Prostate gland (tissue), 2 donors: ENCODE results near the gene PCBP1.
"Not testable (repeated sequence)": the region's sequence is repeated elsewhere in the genome, so short reads cannot be mapped to it uniquely, and the experiment has no call there.

Experiments used
- POLR2A ChIP-seq: fragments of 450-650 bp; IDR thresholded peaks from one replicate; pipeline ENCODE4 v1.6.1; 2016; ENCODE audit warnings: antibody characterized with exemption, mild to moderate bottlenecking
- POLR2AphosphoS5 ChIP-seq: sonication (generic); formaldehyde crosslinking; IDR thresholded peaks from one replicate; pipeline ENCODE4 v1.6.1; 2017; ENCODE audit warnings: antibody characterized with exemption
- TF ChIP-seq, protein P1 (sequence below), 4 experiments: fragments of 200-600 bp in 2 of 4; fragments of 450-650 bp in 2 of 4; sonication (generic) in 2 of 4; IDR thresholded peaks; 1 replicate in 3 of 4; 2 replicates in 1 of 4; pipeline ENCODE4 v1.5.1; 2016 to 2019; ENCODE audit warnings: antibody characterized with exemption in 4 of 4, mild to moderate bottlenecking in 2 of 4, moderate library complexity in 2 of 4

DNA sequence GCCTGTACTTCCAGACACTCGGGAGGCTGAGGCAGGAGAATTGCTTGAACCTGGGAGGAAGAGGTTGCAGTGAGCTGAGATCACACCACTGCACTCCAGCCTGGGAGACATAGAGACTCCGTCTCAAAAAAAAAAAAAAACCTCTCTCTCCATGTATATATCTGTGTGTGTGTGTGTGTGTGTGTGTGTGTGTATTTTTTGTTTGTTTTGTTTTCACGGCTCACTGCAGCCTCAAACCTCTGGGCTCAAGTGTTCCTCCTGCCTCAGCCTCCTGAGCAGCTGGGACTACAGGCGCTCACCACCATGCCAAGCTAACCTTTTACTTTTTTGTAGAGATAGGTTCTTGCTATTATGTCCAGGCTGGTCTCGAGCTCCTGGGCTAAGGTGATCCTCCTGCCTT lies 23.1 kb downstream of the PCBP1 start:
- TF ChIP-seq POLR2A, POLR2AphosphoS5: not testable (repeated sequence)
- TF ChIP-seq, protein P1, sequence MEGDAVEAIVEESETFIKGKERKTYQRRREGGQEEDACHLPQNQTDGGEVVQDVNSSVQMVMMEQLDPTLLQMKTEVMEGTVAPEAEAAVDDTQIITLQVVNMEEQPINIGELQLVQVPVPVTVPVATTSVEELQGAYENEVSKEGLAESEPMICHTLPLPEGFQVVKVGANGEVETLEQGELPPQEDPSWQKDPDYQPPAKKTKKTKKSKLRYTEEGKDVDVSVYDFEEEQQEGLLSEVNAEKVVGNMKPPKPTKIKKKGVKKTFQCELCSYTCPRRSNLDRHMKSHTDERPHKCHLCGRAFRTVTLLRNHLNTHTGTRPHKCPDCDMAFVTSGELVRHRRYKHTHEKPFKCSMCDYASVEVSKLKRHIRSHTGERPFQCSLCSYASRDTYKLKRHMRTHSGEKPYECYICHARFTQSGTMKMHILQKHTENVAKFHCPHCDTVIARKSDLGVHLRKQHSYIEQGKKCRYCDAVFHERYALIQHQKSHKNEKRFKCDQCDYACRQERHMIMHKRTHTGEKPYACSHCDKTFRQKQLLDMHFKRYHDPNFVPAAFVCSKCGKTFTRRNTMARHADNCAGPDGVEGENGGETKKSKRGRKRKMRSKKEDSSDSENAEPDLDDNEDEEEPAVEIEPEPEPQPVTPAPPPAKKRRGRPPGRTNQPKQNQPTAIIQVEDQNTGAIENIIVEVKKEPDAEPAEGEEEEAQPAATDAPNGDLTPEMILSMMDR (IDR thresholded peaks at IDR 0.05), result not testable (repeated sequence)
